Embryonic facial prominence (tissue), 1 donor: ENCODE results near the gene USP7.

Source experiments
- DNase-seq: peaks from one replicate; pipeline ENCODE4 v3.0.0-alpha.2; 2016; ENCODE audit errors: extremely low spot score

The USP7 gene

DNA sequence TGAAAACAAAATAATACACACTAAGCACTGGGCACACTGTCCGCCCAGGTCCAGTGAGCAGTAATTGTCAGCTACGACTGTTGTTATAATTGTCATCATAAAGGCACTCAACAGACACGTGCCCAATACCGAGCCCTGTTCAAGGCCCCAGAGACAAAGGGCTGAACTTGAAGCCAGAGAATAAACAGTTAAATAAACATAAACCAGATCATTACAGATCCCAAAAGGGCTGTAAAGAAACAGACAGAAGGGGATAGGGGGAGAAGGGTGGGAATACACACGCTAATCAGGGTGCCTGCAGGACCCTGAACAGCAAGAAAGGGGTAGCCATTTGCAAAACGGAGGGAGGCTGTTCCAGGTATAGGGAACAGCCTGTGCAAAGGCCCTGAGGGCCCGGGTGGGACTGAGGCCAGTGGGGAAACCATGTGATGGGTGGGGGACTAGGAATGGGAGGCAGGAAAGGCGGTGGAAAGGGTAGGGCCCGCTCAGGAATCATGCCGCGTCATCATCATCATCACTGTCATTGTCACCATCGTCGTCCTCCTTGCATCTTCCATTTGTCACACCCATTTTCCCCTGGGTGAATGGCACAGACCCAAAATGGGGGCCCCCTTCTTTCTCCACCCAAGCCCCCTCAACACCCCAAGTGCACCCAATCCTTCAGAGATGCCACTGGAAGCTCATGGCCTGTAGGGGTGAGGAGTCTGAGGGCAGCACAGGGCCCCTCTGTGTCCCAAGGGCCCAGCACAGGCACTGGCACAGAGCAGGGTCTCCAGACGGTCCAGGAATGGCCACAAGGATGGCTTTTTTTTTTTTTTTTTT is 101.2 kb downstream of the USP7 start:
- DNase-seq = no peak

DNA sequence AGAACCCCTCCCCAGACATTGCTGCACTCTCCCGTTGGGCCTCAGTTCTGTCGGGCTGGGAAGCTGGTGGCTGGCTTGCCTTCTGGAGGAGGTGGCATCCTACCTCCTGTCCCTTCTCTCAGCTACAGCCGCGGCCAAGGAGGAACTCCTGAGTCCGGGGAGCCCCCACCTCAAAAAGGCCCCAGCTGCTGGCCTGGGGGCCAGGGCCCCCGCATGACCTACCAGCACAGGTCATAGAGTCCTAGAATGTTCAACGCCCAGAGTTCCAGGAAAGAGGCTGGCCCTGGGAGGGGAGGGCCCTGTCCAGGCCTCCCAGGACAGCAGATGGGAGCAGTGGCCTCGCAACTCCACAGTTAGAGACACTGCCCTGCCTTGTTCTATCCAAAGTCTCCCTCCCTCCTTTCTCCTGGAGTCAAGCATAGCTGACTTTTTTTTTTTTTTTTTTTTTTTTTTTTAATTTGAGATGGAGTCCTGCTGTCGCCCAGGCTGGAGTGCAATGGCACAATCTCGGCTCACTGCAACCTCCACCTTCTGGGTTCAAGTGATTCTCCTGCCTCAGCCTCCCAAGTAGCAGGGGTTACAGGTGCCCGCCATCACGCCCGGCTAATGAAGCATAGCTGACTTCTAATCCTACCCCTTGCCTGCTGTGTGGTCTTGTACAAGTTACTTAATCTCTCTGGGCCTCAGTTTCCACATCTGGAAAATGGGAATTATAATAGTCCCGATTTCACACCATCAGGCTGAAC is 102.0 kb downstream of the USP7 start:
- no peak for DNase-seq

DNA sequence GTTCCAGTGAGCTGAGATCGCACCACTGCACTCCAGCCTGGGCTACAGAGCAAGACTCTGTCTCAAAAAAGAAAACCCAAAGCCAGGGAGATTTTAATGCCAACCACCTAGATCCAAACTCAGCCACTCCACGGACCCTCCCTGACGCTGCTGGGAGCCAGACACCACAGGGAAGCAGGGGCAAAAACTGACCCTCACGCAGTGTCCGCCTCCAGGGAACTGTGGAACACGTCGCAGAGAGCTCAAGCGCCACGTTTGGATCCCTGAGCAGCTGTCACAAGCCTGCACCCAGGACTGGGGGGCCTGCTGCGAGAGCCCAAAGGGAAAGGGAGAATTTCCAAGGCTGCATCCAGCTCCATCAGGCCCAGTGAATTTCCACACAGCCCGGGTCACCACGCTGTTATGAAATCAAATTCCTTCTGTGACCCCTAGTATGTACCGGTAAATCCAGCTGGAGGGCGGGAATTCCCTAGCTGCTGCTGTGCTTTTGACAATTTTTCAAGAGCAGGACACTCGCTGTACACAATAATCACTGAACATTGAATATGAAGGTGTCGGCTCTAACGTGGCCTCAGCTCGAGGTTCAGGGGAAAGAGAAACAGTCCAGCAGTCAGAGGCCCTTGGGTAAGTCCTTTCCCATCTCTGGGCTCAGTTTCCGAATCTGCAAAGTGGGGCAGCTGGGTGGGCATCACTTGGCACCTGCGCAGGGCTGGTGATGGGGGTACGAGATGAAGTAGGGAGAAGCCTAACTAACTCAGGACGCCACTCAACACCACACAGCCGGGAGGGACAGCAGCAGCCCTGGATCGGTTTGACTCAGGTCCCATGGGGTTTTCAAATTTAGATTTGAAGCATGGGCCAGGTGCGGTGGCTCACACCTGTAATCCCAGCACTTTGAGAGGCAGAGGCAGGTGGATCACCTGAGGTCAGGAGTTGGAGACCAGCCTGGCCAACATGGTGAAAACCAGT is 103.5 kb downstream of the USP7 start:
- no peak for DNase-seq

DNA sequence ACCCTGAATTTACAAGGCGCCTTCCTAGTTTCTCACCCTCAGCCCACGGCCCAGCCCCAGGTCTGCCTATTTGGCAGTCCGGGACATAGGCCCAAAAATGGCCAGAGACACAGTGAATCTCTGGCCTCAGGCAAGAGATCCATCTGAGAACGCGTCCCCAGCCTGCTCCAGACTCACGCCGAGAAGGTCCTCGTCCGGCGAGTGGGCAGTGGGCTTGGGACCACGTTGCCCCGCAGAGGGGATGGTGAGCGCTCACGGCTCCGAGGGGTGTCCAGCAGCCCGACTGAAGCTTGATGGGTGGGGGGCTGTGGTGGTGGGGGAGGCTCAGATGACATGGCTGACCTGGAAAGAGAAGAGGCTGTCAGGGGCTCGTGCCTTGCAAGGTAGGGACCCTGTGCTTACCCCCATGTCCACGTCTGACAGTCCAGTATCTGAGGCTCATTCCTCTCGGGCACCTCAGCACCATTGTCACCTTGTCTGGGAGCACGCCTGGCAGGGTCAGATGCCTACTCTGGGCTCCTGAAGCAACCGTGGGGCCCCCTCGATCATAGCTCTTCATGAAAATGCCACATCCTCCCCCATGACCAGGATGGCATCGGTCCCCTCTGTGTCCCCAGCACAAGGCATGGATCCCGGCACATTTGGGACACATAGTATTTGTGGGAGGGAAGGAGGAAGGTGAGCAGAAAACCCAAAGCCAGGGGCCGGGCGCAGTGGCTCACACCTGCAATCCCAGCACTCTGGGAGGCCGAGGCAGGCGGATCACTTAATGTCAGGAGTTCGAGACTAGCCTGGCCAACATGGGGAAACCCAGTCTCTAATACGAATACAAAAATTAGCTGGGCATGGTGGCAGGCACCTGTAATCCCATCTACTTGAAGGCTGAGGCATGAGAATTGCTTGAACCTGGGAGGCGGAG is 104.5 kb downstream of the USP7 start:
- no peak for DNase-seq

DNA sequence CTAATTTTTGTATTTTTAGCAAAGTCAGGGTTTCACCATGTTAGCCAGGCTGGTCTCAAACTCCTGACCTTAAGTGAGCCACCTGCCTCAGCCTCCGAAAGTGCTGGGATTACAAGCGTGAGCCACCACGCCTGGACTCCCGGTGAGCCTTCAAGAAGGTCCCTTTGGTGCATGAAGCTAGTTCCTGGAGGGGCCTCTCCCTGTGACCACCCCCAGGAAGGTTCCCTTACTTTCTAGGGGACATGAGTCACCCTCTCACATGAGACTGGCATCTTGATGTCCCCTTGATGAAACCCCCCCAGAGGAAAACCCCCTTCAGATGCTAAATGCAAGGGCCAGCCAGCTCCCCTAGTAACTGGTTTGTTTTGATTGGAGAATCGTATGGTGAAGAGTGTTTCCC is 107.7 kb downstream of the USP7 start:
- DNase-seq = no peak

DNA sequence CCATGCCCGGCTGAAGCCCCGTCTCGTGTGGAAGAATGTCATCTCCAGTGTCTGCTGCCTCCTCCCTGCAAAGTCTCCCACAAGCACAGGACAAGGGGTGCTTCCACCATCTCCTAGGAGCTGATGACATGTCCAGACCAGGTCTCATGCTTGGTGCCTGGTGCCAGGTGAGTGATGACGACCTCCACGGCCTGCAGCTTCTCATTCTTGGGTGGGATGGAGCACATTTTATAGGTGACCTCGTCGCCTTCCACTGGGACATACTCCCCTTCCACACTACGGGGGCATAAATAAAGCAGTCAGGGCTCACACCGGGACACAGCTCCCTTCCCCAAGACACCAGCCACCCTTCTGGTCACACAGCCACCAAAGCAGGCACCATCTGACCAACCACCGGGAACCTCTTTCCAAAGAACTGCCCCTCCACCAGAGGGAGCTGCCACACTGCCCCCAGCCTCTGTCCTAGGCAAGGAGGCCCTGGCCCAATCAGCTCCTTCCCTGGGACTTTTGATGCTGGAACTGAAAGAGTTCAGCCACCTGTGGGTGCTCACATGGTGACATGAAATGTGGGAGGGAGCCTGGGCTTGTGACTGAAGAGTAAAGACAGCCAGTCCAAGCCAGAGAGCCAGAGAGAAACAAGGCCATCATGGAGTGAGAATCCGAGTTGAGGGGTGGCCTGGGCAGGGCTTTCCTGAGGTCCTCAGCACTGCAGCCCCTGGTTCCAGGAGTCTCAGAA is 108.5 kb downstream of the USP7 start:
- DNase-seq = no peak

DNA sequence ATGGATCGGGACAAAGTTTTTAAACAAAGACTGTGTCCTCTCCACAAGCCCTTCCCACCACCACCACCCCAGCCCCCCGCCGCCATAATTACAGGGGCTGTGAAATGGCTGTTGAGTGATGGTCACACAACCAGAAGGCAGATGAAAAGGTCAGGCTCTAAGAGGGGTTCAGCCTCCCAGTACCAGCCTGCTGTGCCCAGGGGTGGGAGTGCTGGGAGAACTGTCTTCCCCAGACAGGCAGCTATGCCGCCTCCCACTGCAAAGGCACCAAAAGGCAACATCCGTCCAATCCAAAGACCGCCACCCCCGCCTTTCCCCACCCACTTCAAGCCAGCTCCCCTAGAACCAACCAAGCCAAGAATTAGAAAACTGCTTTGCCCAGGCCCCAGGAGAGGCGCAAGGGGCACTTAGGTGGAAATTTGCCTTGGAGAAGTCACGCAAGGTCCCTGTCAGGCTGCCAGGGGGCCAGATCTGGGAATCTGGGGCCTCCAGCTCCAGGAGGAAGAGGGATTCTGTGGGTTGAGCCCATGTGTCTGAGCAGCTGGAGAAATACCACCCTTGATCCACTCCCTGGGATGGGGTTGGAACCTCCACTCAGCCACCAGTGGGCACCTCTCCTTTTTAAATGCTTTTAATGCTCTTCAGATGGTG is 109.3 kb downstream of the USP7 start:
- no peak for DNase-seq

DNA sequence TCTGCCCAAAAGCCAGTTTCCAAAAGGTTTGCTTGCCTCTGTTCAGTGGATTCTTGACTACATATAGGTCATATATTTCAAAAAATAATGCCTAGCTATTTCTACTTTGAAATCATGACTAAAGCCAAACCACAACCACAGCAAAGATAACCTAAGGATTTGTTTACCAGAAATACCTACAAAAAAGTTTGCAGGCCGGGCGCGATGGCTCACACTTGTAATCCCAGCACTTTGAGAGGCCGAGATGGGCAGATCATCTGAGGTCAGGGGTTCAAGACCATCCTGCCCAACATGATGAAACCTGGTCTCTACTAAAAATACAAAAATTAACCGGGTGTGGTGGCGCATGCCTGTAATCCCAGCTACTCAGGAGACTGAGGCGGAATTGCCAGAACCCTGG is 110.1 kb downstream of the USP7 start:
- no peak for DNase-seq

DNA sequence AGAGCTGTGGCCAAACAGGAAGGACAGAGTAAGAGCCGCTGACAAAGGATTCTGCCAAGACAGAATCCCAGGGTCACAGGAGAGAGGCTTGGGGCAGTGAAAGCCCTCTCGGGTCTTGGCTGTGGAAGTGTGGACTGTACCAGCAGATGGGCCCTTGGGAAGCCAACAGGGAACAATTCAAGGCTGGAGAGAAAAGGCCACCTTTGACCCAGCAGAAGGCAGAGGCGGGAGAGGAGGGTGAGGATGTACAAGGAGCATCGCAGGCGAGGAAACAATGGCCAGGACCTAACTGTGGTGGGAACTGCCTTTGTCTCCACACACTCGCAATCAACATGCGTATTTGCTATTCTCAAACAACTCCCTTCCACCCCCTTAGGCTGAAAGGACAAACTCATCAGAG is 110.6 kb downstream of the USP7 start:
- DNase-seq = no peak

DNA sequence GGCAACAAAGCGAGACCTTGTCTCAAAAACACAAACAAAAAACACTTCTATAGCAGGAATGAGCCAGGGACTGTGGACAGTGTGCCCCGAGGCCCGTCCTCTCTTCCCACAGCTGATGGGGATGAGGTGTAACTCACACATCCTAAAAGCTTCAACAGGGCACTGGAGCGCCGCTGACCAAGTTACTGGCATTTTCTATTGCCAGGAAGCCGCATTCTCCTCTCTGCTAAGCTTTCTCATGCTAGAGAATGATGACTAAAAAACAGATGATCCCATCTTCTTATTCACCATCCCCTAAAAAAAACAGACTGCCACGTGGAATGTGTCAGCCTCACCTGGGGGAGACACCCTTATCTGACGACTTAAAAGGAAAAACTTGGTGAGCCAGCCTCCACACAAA is 111.2 kb downstream of the USP7 start:
- DNase-seq = no peak

DNA sequence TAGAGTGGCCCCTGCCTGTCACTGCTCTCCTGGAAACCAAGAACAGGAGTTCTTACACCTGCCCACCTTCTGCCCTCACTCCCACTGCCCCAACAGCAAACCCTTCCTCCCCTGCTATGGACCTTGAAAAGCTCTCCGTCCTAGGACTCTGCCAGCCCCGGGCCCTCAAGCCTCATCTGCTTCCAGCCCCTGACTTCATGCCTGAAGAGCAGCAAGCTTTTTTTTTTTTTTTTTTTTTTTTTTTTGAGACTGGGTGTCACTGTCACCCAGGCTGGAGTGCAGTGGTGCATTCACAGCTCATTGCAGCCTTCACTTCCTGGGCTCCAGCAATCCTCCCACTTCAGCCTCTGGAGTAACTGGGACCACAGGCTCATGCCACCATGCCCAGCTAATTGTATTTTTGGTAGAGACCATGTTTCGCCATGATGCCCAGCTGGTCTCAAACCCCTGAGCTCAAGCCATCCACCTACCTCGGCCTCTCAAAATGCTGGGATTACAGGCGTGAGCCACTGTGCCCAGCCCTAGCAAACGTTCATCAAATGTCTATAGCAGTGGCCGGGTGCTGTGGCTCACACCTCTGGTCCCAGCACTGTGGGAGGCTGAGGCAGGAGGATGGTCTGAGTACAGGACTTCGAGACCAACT is 111.8 kb downstream of the USP7 start:
- no peak for DNase-seq

DNA sequence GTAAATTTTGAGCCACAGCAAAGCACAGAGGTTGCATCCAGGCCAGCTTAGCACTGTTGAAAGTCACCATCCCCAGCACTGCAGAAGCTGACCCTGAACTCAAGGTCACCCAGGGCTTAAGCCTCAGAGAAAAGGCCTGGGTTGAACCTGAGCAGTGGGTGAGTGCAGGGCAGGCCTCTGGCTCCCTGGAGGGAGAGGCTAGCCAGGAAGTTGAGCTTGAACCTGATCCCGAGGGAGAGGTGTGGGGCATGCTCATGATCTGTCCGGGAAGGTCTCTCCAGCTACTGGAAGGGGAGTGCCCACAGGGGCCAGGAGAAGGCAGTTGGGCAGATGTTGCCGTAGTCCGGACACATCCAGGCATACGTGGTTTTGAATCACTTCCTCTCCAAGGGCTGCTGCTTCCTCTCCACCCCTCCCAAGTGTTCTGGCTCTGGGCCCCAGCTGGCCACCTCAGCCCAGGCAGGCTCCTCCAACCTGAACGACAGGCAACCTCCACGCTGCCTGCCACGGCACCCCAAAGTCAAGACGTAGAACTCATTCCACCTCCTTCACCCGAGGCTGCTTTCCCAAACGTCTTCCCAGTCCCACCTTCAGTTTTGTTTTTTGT is 113.3 kb downstream of the USP7 start:
- DNase-seq = no peak

DNA sequence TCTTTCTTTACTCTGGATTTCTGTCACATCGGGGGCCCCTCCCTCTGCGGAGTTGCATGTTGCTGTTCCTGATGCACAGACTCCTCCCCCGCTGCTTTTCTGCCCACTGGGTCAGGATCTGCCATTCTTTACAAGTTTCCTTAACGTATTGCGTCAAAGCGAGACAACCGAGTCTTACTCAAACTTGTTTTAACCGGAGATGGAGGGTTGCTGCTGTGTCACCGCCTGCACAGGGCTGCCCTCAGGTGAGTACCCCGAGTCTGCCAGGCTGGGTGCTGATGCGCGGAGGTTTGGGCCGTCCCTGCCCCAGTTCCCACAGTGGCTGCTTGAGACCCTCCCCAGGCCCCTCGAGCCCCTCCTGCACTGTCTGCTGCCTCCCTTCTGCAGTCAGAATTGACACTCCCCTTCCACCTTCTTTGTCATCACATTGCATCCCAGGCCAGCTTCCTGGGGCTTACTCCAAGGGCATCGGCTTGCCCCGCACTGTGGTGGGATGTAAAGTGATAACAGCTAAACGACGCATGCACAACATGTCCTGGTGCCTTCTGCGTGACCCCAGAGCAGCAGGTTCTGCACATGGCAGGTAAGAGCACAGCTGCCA is 114.2 kb downstream of the USP7 start:
- DNase-seq = no peak

DNA sequence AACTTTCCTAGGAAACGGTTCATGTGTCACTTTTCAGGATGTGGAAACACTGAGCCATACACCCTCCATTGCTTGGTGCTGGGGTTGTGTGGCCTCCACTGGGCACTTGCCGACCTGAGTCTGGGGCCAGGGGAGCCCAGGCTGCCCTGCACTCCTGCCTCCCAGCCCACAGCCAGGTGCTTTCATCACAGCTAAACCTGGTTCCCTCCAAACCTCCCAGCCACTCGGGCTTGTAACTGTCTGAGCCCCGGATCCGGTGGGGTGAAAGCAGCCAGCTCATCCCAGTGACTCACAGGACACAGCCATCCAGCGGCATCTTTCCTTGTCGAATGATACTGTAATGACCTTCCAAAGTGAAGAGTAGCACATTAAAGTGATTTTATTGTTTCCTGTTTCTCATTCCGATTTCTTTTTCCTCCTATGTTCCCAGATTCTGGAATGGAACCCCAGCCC is 114.7 kb downstream of the USP7 start:
- no peak for DNase-seq

DNA sequence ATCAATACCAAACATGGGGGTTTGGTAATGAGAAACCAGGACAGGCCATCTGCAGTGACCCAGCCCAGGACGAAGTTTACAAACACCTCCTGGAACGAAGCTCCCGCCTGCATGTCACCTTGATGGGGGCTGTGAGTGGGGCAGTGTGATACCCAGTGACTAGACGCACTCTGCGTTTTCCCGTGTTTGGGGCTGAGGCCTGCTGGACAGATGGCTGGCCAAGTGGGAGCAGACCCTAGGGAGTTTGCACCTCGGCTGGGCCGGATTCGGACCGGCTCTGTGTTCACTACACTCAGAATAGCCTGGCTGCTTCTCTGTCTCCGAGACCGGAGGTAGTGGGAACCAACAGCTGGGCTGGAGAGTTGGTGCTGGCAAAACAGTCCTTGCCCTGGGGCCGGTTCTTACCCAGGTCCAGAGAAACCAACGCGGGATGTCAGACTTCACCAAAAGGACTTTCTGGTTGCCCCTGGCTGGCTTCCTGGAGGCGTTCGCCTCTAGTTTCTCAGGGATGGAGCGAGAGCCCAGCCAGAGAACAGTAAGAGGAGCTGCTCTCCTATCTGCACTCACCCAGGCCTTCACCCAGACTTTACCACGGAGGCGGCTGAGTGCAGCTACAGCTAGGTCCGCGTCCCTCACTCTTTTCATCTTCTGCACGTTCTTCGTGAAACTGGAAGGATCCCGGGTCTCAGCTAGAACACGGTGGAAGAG is 115.3 kb downstream of the USP7 start:
- no peak for DNase-seq

DNA sequence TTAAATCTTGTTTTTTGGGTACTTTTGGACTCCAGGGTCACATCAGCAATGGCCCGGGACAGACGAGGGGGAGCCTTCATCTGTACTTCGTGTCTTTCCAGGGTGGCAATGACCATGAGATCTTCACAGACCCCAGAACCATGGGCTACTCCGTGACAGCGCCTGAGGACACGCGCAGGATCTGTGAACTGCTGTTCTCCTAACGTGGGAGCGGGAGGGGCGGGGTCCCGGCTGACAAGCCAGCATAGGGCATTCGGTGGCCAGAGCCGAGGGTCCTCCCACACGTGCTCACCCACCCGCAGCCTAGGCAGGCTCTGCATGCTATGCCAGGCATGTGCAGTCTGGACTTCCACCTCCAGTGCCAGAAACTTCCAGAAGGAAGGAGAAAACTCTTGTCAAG is 116.1 kb downstream of the USP7 start:
- DNase-seq = no peak

DNA sequence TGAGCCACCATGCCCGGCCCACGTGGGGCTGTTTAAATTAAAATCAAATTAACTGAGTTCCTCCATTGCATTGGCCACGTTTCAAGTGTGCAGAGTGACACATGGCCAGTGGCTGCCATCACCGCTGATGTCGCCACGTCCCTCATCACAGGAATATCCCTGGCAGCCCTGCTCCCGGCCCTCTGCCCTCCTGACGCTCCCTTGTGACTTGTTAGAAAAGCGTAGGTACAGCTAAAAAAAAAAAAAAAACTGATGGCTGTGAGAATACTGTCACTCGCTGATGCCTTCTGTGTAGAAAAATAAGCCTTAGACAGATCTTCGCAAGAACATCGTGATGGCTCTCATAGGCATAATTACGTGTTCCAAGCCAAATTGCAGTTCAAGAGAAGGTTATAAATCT is 116.6 kb downstream of the USP7 start:
- no peak for DNase-seq
